ENCODE data around the gene HTRA1.

Gene HTRA1

DNA sequence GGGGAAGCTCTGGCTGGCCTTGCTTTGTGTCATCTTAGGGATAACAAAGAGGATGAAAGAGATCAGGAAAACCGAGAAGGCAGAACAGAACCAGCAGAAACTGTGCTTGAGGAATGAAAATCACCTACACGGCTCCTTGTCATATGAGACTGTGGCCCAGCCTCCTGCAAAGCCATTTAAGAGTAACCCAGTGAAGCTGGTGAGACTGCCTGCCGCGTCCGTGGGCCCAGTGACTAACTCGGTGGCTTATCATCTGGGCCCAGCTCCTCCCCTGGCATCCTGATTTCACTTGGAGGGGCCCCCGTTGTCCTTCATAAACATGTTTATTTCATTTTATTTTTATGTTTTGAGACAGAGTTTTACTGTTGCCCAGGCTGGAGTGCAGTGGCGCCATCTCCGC, 30.7 kb downstream of the HTRA1 start:
- Mint-ChIP-seq H3K27me3 (no peaks in the 10 kb centered on the region), H3K36me3 (no peaks in the 10 kb centered on the region), H3K9me3 (ENCODE audit: low read depth) (no peaks in the 10 kb centered on the region), H3K27ac (no peak overlapping the region), H3K4me1 (ENCODE audit: low read depth) (peaks cover 19% of the 10 kb centered on the region), H3K4me3 (no peak overlapping the region)

DNA sequence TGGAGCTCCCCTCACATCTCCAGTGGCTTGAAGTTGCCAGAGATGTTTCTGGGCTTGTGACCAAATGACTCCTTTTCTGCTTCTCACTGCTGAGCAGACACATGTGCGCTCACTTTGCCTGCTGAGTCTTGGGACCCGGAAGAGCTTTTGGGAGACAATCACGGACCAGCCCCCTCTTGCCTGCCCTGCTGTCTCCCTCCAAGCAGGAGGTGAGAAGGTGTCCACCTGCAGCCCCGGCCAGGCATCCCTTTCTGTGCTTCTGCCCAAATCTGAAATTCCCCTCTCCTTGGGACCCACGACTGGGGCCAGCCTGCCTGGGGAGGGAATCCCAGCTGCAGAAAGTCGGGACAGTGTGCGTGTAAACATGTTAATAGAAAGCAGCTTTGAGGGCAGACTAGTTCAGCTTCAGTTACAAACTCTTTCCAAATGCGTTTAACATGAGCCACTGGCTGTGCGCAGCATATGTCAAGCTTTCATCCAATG, 31.7 kb downstream of the HTRA1 start:
- Mint-ChIP-seq H3K36me3 (no peaks in the 10 kb centered on the region), H3K4me1 (ENCODE audit: low read depth) (peaks cover 19% of the 10 kb centered on the region), H3K4me3 (no peak overlapping the region), H3K27ac (no peak overlapping the region), H3K9me3 (ENCODE audit: low read depth) (no peaks in the 10 kb centered on the region), H3K27me3 (no peaks in the 10 kb centered on the region)

DNA sequence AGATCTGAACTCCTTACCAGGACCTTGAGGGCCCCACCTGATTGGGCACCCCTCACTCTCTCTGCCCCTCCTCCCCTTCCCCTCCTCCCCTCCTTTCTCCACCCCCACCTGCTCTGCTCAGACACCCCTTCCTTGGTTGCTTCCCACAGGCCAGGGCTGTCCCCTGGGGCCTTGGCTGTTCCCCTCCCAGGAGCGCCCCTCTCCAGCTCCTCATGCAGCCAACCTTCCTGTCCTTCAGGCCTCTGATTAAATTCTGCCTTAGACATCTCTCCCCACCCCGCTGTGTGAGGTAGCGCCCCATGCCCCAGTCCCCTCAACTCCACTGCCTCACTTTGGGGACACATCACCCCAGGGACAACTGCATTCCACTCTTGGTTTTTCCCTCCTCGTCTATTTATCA, 32.4 kb downstream of the HTRA1 start:
- Mint-ChIP-seq H3K27me3 (no peaks in the 10 kb centered on the region), H3K36me3 (no peaks in the 10 kb centered on the region), H3K4me3 (no peak overlapping the region), H3K27ac (no peak overlapping the region), H3K4me1 (ENCODE audit: low read depth) (peaks cover 19% of the 10 kb centered on the region), H3K9me3 (ENCODE audit: low read depth) (no peaks in the 10 kb centered on the region)

DNA sequence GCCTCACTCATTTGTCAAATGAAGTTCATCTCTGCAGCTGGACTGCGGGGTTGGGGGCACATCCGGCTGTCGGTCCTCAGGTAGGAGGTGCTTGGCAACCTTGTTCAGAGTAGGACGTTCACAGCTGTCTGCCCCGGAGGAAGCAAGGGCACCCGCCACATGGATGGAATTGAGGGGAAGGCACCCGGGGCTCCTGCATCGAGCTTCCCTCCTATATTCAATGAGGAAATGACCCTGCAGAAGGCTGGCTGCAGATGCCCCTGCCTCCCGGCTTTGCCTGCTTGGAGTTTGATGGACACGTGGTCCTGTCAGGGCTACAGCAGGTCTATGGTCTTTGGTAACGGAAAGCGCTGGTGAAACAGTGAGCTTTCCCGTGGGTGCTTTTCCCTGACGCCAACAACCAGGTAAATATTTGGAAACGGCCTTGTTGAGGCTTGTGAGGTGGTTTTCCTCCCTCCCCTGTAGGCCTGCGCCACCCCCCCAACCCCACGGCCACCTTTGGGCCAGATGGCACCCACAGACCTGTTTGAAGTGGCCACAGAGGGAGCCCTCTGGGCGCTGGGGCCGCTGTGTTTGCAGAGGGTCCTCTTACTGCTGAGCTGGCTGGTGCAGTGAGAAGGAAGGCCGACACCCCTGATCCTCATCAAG, 32.9 kb downstream of the HTRA1 start:
- Mint-ChIP-seq H3K4me1 (ENCODE audit: low read depth) (peaks cover 19% of the 10 kb centered on the region), H3K9me3 (ENCODE audit: low read depth) (no peaks in the 10 kb centered on the region), H3K4me3 (no peak overlapping the region), H3K27me3 (no peaks in the 10 kb centered on the region), H3K36me3 (no peaks in the 10 kb centered on the region), H3K27ac (no peak overlapping the region)

DNA sequence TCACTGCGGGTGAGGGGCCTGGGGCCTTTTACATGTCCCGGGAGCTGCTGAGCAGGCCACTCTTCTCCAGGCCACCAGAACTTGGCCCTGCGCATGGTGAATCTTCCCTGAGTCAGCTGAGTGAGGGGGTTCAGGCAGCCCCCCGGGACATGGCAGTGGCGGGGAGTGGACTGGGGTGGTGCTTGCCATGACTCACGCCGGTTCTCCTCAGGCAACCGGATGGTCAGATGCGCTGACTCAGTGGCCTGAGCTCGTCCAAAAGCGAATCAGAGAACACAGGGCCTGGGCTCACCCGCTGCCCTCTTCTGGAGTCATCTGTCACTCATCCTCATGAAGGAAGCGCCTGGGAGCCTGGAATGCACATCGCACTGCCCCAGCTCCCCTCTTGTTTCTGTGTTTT, 33.5 kb downstream of the HTRA1 start:
- no peaks in the 10 kb centered on the region for H3K27me3 Mint-ChIP-seq
- H3K36me3 Mint-ChIP-seq: no peaks in the 10 kb centered on the region
- H3K9me3 Mint-ChIP-seq (ENCODE audit: low read depth): no peaks in the 10 kb centered on the region
- H3K27ac Mint-ChIP-seq: no peak overlapping the region
- peaks cover 19% of the 10 kb centered on the region for H3K4me1 Mint-ChIP-seq (ENCODE audit: low read depth)
- no peak overlapping the region for H3K4me3 Mint-ChIP-seq

DNA sequence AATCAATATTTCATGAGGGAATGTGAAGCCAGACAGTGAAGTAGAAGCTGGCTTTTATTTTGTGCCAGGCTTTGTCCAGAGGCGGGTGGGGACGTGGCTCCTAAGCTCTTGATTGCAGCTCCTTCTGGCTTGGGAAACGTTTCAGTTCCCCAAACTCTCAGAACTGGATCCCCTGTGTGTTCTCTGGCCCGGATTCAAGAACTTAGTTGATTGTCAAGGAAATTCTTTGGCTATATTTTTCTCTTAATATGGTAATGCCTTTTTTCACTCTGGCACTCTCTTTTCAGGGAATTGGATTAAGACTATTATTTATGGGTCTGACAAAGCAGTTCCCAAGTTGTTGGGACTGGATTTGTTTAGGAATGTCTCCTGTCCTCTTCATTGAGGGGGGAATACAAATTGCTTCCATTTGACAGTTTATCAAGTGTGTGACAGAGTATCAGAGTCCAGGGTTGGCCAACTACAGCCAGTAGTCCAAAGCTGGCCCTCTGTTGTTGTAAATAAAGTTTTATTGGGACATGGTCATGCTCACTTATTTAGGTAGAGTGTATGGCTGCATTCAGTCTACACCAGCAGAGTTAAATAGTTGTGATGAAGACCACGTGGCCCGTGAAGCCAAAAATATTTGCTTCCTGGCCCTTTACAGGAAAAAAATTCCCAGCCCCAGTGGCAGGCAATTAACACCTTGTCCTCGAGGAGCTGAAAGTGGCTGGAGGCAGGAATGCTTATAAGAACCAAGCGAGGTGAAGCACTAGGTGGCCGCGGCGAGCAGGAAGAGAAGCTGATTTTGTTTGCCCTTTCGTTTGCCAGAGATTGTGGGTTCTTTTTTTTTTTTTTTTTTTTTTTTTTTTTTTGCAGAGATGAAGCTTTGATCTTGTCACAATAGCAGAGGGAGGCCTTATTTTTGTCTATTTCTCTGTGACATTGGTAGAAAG, 34.3 kb downstream of the HTRA1 start:
- Mint-ChIP-seq H3K9me3 (ENCODE audit: low read depth) (no peaks in the 10 kb centered on the region), H3K27me3 (no peaks in the 10 kb centered on the region), H3K36me3 (no peaks in the 10 kb centered on the region), H3K4me3 (peak overlapping the region; percentile 53), H3K4me1 (ENCODE audit: low read depth) (peaks cover 19% of the 10 kb centered on the region), H3K27ac (no peak overlapping the region)

DNA sequence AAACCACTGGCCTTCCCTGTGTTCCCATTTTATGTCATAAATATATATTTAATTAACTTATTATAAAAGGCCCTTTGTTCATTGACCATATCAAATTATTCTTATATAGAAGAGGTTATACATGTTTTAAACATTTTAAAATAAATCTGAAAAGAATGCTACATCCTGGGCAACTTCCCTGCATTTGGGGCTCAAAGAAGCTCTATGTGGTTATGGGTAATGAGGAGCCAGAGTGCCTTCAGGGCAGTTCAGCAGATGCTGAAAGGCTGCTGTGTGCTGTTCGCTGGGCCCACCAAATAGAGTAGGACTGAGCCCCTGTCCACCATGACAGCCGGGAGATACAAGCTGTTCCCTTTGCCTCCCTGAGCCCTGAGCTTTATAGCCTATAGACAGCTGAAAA, 35.9 kb downstream of the HTRA1 start:
- Mint-ChIP-seq H3K27me3 (no peaks in the 10 kb centered on the region), H3K36me3 (no peaks in the 10 kb centered on the region), H3K4me1 (ENCODE audit: low read depth) (peaks cover 13% of the 10 kb centered on the region), H3K9me3 (ENCODE audit: low read depth) (no peaks in the 10 kb centered on the region), H3K4me3 (no peak overlapping the region), H3K27ac (no peak overlapping the region)

DNA sequence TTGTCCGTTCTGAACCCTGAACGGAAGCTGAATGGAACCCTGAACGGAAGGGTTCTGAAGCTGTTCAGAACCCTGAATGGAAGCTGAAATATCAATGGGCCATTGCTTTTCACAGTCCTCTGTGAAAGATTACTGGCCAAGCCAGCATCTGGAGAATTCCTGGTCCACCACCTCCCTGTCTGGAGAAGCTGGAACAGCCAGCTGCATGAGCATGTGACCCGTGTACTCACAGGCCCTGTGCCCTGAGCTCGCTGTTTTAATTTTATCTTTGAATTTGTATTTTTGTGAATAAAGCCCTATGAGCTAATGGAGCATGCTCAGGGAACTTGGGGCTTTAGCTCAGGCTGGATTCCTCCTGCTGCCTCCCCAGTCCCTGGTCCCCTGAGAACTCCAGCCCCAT, 37.2 kb downstream of the HTRA1 start:
- H3K27ac Mint-ChIP-seq: no peak overlapping the region
- no peak overlapping the region for H3K4me3 Mint-ChIP-seq
- H3K36me3 Mint-ChIP-seq: no peaks in the 10 kb centered on the region

DNA sequence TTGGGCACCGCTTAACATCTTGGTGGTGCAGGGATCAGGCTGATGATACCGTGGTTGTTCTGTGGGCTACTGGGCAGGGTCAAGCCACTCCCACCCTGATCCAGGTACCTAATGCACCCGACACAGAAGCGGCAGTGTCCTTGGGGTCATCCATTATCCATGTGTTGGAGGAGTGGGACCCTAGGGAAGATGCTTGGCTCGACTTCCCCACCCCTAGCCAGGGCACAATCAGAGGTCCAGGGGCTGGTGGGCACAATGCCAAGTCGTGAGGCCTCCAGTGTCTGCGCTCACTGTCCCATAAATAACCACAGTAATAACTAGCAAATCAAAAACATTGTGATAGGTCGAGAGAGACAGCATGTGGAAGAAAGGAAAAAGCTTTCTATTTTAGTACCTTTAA, 37.7 kb downstream of the HTRA1 start:
- Mint-ChIP-seq H3K4me3 (no peak overlapping the region), H3K36me3 (no peaks in the 10 kb centered on the region), H3K9me3 (ENCODE audit: low read depth) (no peaks in the 10 kb centered on the region), H3K27ac (no peak overlapping the region), H3K4me1 (ENCODE audit: low read depth) (peaks cover 13% of the 10 kb centered on the region), H3K27me3 (no peaks in the 10 kb centered on the region)

More for the DNA sequence above, 37.2 kb downstream of the HTRA1 start:
- Mint-ChIP-seq H3K4me1 (ENCODE audit: low read depth) (peaks cover 13% of the 10 kb centered on the region), H3K9me3 (ENCODE audit: low read depth) (no peaks in the 10 kb centered on the region), H3K27me3 (no peaks in the 10 kb centered on the region)

DNA sequence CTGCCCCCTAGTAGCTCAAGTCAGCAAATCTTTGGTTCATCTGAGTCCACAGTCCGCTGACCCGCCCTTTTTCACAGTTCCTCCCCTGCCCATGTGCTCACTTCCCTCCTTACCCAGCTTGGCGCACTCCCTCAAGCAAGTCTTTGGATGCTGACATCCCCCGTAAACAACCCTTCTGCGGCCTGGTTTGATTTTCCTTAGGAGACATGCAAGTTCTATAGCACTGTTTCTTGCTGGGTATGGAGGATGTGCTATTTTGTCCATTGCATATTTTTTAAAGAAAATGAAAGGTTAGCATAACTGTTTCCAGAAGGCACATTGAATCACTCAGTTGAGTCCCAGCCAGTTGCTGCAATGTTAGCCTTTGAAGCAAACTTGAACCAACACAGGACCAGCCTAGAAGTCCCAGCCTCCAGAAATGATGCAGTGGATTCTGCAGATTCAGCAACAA, 38.2 kb downstream of the HTRA1 start:
- Mint-ChIP-seq H3K27me3 (no peaks in the 10 kb centered on the region), H3K27ac (no peak overlapping the region), H3K36me3 (no peaks in the 10 kb centered on the region)

DNA sequence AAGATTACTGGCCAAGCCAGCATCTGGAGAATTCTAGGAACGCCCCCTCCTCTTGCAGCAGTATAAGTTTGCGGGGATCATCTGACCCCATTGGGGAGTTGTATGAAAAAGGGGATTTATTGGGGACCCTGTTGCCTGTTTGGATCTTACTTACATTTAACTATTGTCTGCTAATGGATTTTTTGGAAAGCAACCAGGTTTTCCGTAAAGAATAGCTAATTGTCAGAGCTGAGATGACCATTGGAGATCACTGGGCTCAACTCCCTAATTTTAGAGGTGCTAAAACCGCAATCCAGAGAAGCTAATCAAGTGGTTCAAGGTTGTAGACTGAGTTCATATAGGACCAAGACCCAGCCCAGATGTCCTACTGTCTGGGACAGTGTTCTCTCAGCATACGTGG, 38.8 kb downstream of the HTRA1 start:
- no peaks in the 10 kb centered on the region for H3K27me3 Mint-ChIP-seq
- no peak overlapping the region for H3K27ac Mint-ChIP-seq
- no peak overlapping the region for H3K4me3 Mint-ChIP-seq
- peaks cover 13% of the 10 kb centered on the region for H3K4me1 Mint-ChIP-seq (ENCODE audit: low read depth)
- no peaks in the 10 kb centered on the region for H3K9me3 Mint-ChIP-seq (ENCODE audit: low read depth)
- H3K36me3 Mint-ChIP-seq: no peaks in the 10 kb centered on the region

More for the DNA sequence above, 38.2 kb downstream of the HTRA1 start:
- H3K9me3 Mint-ChIP-seq (ENCODE audit: low read depth): no peaks in the 10 kb centered on the region
- H3K4me1 Mint-ChIP-seq (ENCODE audit: low read depth): peaks cover 13% of the 10 kb centered on the region
- H3K4me3 Mint-ChIP-seq: no peak overlapping the region

DNA sequence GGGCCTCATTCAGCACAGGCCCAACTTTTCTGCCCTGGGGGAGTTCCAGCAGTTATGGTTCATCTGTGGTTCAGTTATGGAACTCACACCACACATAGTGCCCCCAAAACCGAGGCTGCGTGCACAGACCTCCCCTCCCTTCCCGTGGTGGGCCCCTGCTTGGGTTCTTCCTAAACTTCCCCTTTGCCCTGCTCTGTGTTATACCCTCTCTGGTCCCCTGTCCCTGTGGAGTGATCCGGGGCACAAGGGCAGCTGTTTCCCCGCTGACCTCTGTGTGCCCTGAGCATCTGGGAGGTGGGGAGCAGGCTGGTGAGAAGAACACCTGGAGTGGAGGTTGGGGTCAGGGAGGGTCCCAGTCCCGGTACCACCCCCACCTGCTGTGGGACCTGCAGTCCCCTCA, 39.4 kb downstream of the HTRA1 start:
- Mint-ChIP-seq H3K36me3 (no peaks in the 10 kb centered on the region), H3K9me3 (ENCODE audit: low read depth) (no peaks in the 10 kb centered on the region), H3K4me1 (ENCODE audit: low read depth) (peaks cover 10% of the 10 kb centered on the region), H3K27ac (no peak overlapping the region), H3K4me3 (no peak overlapping the region), H3K27me3 (no peaks in the 10 kb centered on the region)

DNA sequence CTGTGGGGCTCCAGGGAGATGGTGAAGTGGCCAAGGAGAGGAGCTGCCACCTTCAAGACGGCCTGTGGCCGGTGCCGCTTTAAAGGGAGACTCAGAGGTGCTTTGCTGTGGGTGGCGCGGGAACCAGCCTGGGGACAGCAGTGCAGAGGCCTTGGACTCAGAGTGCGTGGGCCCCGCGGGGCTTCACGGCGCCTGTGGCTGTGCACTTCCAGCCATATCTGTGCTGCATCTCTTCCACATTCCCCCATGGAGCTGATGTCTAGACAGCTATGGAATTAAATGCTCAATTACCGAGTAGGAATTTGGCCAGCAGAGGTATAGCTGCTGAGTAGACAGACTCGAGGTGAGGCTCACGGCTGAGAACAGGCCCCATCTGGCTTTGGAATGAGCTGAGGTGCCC, 41.7 kb downstream of the HTRA1 start:
- no peaks in the 10 kb centered on the region for H3K4me1 Mint-ChIP-seq (ENCODE audit: low read depth)
- no peaks in the 10 kb centered on the region for H3K9me3 Mint-ChIP-seq (ENCODE audit: low read depth)
- H3K27me3 Mint-ChIP-seq: no peaks in the 10 kb centered on the region
- H3K4me3 Mint-ChIP-seq: no peak overlapping the region
- no peak overlapping the region for H3K27ac Mint-ChIP-seq
- no peaks in the 10 kb centered on the region for H3K36me3 Mint-ChIP-seq

DNA sequence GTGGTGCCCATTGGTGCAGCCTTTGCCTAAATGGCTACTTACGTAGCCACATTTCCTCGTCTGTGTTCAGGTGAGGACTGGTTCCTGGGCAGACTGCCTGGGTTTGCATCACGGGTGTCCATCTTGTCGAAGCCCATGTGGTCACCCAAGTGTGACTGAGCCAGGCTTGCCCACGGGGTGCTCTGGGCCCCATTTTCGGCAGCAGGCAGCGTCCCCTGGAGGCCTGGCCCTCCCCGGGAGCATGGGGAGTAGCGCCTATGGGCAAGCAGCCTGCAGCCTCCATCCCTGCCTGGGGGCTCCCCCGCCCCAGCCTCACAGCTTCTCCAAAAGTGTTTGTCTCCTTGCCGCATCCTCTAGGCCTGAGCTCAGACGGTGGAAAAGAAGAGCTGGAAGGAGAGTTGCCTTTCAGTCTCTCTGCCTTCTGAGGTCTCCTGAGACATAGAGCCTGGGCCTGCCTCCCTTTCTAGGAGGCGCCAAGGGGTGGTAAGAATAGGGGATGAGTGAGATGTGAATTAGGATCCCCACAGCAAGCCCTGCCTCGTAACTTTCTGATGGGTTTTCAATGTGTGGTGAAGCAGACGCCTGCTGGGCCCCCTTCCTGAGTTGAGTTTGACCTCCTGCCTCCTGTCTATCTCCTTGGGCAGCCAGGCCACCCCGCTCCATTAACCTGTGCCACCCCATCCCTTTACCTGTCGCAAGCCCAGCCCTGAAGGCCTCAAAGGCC, 42.7 kb downstream of the HTRA1 start:
- Mint-ChIP-seq H3K9me3 (ENCODE audit: low read depth) (no peaks in the 10 kb centered on the region), H3K27me3 (no peaks in the 10 kb centered on the region), H3K27ac (no peak overlapping the region), H3K4me3 (no peak overlapping the region), H3K36me3 (no peaks in the 10 kb centered on the region), H3K4me1 (ENCODE audit: low read depth) (no peaks in the 10 kb centered on the region)

DNA sequence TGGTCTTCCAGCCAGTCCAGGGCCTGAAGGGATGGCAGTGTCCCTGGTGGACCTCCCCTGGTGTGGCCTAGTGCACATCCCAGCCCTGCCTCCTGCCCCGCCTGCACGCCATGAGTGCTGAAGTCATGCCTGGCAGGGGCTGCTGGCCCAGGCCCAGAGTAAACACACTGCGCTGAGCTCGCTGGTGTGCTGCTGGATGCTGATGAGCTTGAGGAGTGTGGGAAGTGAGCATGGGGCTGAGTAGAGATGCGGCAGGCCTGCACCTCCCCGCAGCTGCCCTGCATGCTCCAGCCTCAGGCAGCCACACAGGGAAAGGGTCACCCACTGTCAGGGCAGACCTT, 43.2 kb downstream of the HTRA1 start:
- H3K4me1 Mint-ChIP-seq (ENCODE audit: low read depth): no peaks in the 10 kb centered on the region
- no peaks in the 10 kb centered on the region for H3K9me3 Mint-ChIP-seq (ENCODE audit: low read depth)
- no peaks in the 10 kb centered on the region for H3K27me3 Mint-ChIP-seq
- no peak overlapping the region for H3K4me3 Mint-ChIP-seq
- no peaks in the 10 kb centered on the region for H3K36me3 Mint-ChIP-seq
- no peak overlapping the region for H3K27ac Mint-ChIP-seq
